Activated naive CD8-positive, alpha-beta T cell (primary cell): ENCODE results near the gene NSL1.
A peak's percentile ranks its signal among the peaks of the same experiment; 100 is the strongest.
"Not testable (repeated sequence)": the region's sequence is repeated elsewhere in the genome, so short reads cannot be mapped to it uniquely, and the experiment has no call there.

Experiments
- H3K27ac Mint-ChIP-seq: one replicate; pipeline ENCODE4 v1.8.0; 2021; ENCODE audit warnings: mixed read lengths
- H3K27me3 Mint-ChIP-seq: one replicate; pipeline ENCODE4 v1.8.0; 2021; ENCODE audit warnings: mixed read lengths
- H3K36me3 Mint-ChIP-seq: one replicate; pipeline ENCODE4 v1.8.0; 2021; ENCODE audit warnings: mixed read lengths
- H3K4me1 Mint-ChIP-seq: one replicate; pipeline ENCODE4 v1.8.0; 2021; ENCODE audit warnings: low read depth, mixed read lengths
- H3K4me3 Mint-ChIP-seq: one replicate; pipeline ENCODE4 v1.8.0; 2021; ENCODE audit warnings: mild to moderate bottlenecking, mixed read lengths
- H3K9me3 Mint-ChIP-seq: one replicate; pipeline ENCODE4 v1.8.0; 2021; ENCODE audit warnings: low read depth, mixed read lengths

NSL1 gene

GRCh38 chr1:212713465-212714136 is 78.0 kb downstream of the NSL1 start:
- no peak overlapping the region for H3K4me3 Mint-ChIP-seq
- H3K9me3 Mint-ChIP-seq: no peaks in the 10 kb centered on the region
- H3K36me3 Mint-ChIP-seq: no peaks in the 10 kb centered on the region
- no peak overlapping the region for H3K27ac Mint-ChIP-seq
- peaks cover 4% of the 10 kb centered on the region for H3K4me1 Mint-ChIP-seq
- H3K27me3 Mint-ChIP-seq: peaks cover 4% of the 10 kb centered on the region

GRCh38 chr1:212712451-212713303 is 78.9 kb downstream of the NSL1 start:
- Mint-ChIP-seq H3K36me3 (no peaks in the 10 kb centered on the region), H3K9me3 (no peaks in the 10 kb centered on the region), H3K4me3 (no peak overlapping the region), H3K27me3 (no peaks in the 10 kb centered on the region), H3K4me1 (peaks cover 4% of the 10 kb centered on the region), H3K27ac (no peak overlapping the region)

- not testable (repeated sequence) for H3K4me1 Mint-ChIP-seq, H3K36me3 Mint-ChIP-seq, H3K4me3 Mint-ChIP-seq, H3K9me3 Mint-ChIP-seq, H3K27ac Mint-ChIP-seq, H3K27me3 Mint-ChIP-seq
These were observed 79.6 kb downstream of the NSL1 start for GRCh38 chr1:212711974-212712373.

- no peak overlapping the region for H3K27ac Mint-ChIP-seq
- H3K4me3 Mint-ChIP-seq: no peak overlapping the region
- no peaks in the 10 kb centered on the region for H3K9me3 Mint-ChIP-seq
- peaks cover 4% of the 10 kb centered on the region for H3K4me1 Mint-ChIP-seq
- no peaks in the 10 kb centered on the region for H3K27me3 Mint-ChIP-seq
- H3K36me3 Mint-ChIP-seq: no peaks in the 10 kb centered on the region
These were observed 81.0 kb downstream of the NSL1 start for GRCh38 chr1:212710566-212710965.

GRCh38 chr1:212703991-212704564 is 87.5 kb downstream of the NSL1 start:
- Mint-ChIP-seq H3K4me1 (peaks cover 34% of the 10 kb centered on the region), H3K27ac (no peak overlapping the region), H3K4me3 (no peak overlapping the region), H3K36me3 (no peaks in the 10 kb centered on the region), H3K9me3 (no peaks in the 10 kb centered on the region), H3K27me3 (no peaks in the 10 kb centered on the region)

- Mint-ChIP-seq H3K4me3 (no peak overlapping the region), H3K27ac (peak overlapping the region; percentile 4), H3K36me3 (peaks cover 2% of the 10 kb centered on the region), H3K9me3 (no peaks in the 10 kb centered on the region), H3K4me1 (peaks cover 46% of the 10 kb centered on the region), H3K27me3 (no peaks in the 10 kb centered on the region)
These were observed 88.9 kb downstream of the NSL1 start for GRCh38 chr1:212702672-212703071.

GRCh38 chr1:212701910-212702309 is 89.7 kb downstream of the NSL1 start:
- peaks cover 2% of the 10 kb centered on the region for H3K36me3 Mint-ChIP-seq
- H3K4me1 Mint-ChIP-seq: peaks cover 54% of the 10 kb centered on the region
- no peaks in the 10 kb centered on the region for H3K27me3 Mint-ChIP-seq
- peak overlapping the region; percentile 55 for H3K27ac Mint-ChIP-seq
- H3K9me3 Mint-ChIP-seq: no peaks in the 10 kb centered on the region
- H3K4me3 Mint-ChIP-seq: no peak overlapping the region

- Mint-ChIP-seq H3K4me3 (peak overlapping the region; percentile 90), H3K27me3 (no peaks in the 10 kb centered on the region), H3K27ac (peak overlapping the region; percentile 93), H3K36me3 (peaks cover 5% of the 10 kb centered on the region), H3K9me3 (no peaks in the 10 kb centered on the region), H3K4me1 (peaks cover 57% of the 10 kb centered on the region)
These were observed 90.4 kb downstream of the NSL1 start for GRCh38 chr1:212700892-212701819.

GRCh38 chr1:212700223-212700891 is 91.2 kb downstream of the NSL1 start:
- H3K4me3 Mint-ChIP-seq: peak overlapping the region; percentile 90
- no peaks in the 10 kb centered on the region for H3K27me3 Mint-ChIP-seq
- H3K9me3 Mint-ChIP-seq: no peaks in the 10 kb centered on the region
- H3K36me3 Mint-ChIP-seq: peaks cover 11% of the 10 kb centered on the region
- peaks cover 57% of the 10 kb centered on the region for H3K4me1 Mint-ChIP-seq
- peak overlapping the region; percentile 93 for H3K27ac Mint-ChIP-seq

GRCh38 chr1:212699625-212700222 is 91.9 kb downstream of the NSL1 start, which contains the start of gene BATF3:
Gene BATF3 (minus strand): TSS chr1:212699840. CDS start chr1:212699762, 78 bp downstream.
- no peaks in the 10 kb centered on the region for H3K9me3 Mint-ChIP-seq
- H3K27ac Mint-ChIP-seq: peak within 1 kb of the TSS; percentile 93
- H3K36me3 Mint-ChIP-seq: peaks cover 11% of the 10 kb centered on the region
- H3K4me3 Mint-ChIP-seq: peak within 1 kb of the TSS; percentile 92
- peaks cover 53% of the 10 kb centered on the region for H3K4me1 Mint-ChIP-seq
- H3K27me3 Mint-ChIP-seq: no peaks in the 10 kb centered on the region

- Mint-ChIP-seq H3K4me1 (peaks cover 52% of the 10 kb centered on the region), H3K4me3 (peak overlapping the region; percentile 92), H3K27me3 (no peaks in the 10 kb centered on the region), H3K27ac (peak overlapping the region; percentile 92), H3K9me3 (no peaks in the 10 kb centered on the region), H3K36me3 (peaks cover 13% of the 10 kb centered on the region)
These were observed 92.4 kb downstream of the NSL1 start for GRCh38 chr1:212699104-212699624.

- Mint-ChIP-seq H3K4me1 (peaks cover 52% of the 10 kb centered on the region), H3K36me3 (peaks cover 18% of the 10 kb centered on the region)
These were observed 93.0 kb downstream of the NSL1 start for GRCh38 chr1:212698467-212699103.

GRCh38 chr1:212696721-212697331 is 94.8 kb downstream of the NSL1 start:
- peaks cover 38% of the 10 kb centered on the region for H3K4me1 Mint-ChIP-seq
- H3K9me3 Mint-ChIP-seq: no peaks in the 10 kb centered on the region
- H3K27me3 Mint-ChIP-seq: no peaks in the 10 kb centered on the region
- peak overlapping the region; percentile 54 for H3K27ac Mint-ChIP-seq
- peak overlapping the region; percentile 30 for H3K4me3 Mint-ChIP-seq
- peaks cover 18% of the 10 kb centered on the region for H3K36me3 Mint-ChIP-seq

More at GRCh38 chr1:212698467-212699103, 93.0 kb downstream of the NSL1 start:
- Mint-ChIP-seq H3K9me3 (no peaks in the 10 kb centered on the region), H3K27me3 (no peaks in the 10 kb centered on the region), H3K4me3 (peak overlapping the region; percentile 92), H3K27ac (peak overlapping the region; percentile 92)
